GM21737 (cell line): ENCODE results near the gene CPM.

Experiments
- ATAC-seq: cut with Tn5 transposase; IDR thresholded peaks from one replicate; pipeline ENCODE4 v1.9.1; 2021; ENCODE audit warnings: mild to moderate bottlenecking, moderate library complexity; ENCODE audit not compliant: unreplicated experiment

CPM gene

DNA sequence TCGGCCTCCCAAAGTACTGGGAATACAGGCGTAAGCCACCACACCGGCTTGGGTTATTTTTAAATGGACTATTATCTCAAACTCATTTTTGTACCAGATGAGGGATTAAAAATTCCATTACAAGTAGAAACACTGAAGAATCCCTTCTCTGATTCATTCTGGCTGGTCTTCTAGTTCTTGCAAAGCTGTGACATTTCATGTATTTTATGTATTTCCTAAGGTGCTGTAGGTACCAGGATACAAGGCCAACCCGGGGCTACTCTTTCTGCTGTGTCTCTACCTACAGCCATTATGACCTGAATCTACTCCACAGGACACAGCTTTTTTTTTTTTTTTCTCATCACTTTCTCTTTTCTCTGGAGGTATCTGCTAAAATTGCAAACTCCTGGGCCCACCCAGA lies 24.9 kb downstream of the CPM start:
- no peak for ATAC-seq

DNA sequence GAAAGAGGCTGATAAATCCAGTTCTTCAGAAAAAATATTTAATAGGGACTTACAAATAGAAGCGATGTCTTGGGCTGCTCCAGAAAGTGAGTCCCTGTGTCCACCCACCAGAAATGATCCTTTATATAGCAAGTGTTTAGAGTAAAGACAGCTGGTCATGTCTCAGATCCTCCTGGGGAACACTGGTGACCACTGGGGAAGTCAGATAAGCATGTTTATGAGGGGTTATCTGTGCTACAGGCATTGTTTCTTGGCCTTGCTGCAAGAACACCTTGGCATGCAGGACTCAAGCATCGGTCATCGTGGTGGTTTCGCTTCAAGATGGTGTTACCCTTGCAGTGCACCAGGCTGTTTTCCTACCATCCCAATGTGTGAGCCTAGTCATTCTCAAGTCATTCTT lies 27.2 kb downstream of the CPM start:
- no peak for ATAC-seq

DNA sequence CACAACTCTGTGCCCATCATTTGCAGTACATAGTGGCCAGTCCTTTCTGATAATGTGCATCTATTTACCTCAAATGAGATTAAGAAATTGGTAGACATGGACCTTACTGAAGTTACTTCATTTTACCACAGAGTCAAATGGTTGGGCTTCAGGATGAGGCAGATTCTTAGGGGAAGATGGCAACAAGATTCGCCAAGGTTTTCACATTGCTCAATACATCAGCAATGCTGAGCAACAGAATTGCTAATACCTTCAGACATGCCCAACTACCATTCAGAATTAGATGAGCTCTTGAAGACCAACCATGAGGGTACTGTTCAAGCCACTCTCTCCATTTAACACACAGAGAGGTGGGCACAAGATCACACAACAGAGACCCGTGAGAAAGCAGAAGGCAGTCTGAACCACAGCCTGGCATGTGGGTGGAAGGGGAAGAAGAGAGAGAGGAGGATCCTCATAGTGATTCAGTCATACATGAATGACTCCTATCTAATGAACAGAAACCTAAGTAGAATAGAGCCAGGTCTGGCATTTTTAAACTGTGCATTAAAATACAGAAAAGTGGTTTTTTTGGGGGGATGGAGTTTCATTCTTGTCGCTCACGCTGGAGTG lies 28.5 kb downstream of the CPM start:
- no peak for ATAC-seq

DNA sequence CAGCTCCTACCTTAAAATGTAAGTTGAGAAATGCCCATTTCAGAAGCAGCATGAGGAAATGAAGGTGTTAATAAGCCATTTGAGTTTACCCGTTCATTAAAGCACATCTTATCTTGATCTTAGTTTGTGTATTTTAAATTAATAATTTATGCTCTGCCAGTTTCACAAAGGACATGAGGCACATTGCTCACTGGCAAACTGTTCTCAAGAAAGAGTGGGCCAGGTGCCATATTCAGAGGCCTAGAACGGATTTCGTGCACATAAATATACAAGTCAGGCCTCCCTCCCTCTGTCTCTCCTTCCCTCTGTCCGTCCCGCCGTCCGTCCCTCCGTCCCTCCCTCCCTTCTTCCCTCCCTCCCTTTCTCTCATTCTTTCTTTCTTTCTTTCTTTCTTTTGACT lies 29.5 kb downstream of the CPM start:
- no peak for ATAC-seq

DNA sequence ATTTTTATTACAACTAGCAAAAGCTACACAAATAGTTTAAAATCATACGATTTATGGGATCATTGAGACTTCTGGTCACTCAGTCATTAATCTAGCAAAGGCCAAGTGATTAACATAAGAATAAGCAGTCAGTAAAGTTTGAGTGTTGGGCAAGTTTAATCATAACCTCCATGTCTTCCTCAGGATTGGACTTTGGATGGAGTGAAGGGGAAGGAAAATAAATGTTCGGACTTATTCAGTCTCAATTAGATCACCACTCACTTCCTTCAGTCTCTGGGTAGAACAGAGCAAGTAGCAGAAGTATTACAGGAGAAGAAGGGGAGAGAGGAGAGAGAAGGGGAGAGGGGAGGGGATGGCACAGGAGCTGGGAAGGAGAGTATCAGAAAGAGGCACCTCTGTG lies 31.4 kb downstream of the CPM start:
- no peak for ATAC-seq

DNA sequence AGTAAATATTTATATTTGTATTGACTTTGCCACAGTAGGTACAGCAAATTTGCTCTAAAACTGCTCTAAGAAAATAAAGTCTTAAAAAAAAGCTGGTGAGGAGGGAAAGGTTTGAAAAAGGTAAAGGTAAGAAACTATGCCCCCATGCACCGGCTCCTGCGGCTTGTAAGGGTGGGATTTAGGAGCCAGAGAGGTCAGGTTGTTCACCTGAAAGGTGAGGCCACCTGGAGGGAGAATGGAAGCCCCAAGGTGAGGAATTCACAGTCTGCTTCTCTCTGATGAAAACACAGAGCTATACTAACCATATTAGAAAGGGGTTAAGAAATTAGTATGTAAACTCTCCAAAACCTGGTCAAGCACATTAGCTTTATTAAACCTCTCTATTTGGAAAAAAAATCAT lies 31.8 kb downstream of the CPM start:
- ATAC-seq: no peak

DNA sequence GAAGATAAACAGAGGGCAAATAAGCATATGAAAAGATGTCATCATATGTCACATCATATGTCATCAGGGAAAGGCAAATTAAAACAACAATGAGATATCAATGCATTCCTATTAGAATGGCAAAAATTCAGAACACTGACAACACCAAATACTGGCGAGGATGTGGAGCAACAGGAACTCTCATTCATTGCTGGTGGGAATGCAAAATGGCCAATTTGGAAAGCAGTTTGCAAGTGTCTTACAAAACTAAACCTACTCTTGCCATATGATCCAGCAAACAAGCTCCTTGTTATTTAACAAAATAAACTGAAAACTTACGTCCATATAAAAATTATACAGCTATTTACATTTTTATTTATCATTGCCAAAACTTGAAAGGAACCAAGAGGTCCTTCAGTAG lies 32.7 kb downstream of the CPM start:
- no peak for ATAC-seq

DNA sequence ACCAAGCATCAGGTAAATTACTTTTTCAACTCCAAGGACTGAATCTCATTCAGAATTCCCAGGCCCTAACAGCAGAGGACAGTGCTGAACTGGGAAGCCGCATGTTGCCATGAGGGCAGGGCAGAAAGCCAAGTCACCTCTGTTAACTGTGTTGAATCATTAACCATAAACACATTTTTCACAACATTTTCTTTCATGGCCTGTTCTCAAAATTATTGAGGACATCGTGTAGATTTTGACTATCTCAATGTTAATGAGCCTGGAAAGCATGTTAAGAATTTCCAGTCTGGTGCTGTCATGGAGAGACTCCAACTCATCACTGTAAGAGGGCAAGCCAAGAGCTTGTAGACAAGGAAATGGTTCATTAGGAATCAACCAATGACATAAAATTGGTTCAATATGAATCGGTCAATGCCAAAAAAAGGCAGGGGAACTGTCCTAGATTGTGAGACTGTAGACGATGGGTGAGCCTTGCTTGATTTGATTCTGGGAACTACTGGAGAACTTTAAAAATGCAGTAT lies 33.7 kb downstream of the CPM start:
- ATAC-seq: no peak

DNA sequence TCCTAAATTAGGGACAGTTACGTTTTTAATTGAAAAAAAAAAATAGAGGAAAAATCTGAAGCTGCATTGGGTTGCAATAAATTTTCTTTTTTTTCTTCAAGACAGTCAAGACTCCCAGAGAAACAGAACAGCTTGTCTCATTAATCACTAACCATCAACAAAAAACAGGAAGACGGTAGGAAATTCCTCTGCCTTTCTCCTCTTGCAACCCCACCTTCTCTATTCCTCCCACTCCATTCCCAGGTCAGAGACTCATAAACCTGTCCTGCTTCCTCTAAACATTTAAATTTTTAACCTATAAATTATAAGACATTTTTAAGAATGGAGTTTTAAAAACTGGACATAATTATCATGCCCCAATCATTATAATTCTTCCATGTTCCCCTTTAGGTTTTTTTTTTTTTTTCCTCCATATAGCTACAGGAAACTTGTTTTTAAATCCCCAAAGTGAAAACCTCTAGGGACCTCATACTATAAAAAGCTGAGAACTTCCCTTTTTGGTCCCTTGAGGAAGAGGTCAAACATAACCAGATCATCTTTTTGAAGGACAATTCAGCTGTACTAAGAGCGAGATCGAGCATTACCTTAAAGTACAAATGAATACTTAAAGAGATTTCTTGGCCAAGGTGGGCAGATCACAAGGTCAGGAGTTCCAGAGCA lies 36.0 kb downstream of the CPM start:
- no peak for ATAC-seq

DNA sequence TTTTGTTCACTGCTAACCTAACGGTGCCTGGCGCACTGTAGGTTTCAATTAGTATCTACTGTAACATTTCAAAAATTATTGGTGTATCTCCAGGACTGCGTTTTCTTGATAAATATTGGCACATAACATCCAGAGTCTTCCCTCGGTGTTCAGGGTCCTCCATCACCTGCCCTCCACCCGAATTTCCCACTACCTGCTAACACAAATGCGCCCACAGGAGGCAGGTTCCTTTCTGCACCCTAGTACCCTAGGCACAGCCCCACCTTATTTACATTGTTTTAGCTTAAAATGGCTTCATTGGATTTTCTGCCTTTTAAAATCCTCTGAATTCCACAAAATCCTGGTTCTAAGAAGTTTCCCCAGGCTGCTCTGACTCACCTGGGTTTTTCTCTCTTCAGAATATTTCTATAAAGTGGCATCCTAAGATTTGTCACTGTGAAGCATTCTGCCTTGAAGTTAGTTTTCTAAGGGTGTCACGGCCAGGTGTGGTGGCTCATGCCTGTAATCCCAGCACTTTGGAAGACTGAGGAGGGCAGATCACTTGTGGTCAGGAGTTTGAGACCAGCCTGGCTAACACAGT lies 38.6 kb downstream of the CPM start:
- ATAC-seq: no peak

DNA sequence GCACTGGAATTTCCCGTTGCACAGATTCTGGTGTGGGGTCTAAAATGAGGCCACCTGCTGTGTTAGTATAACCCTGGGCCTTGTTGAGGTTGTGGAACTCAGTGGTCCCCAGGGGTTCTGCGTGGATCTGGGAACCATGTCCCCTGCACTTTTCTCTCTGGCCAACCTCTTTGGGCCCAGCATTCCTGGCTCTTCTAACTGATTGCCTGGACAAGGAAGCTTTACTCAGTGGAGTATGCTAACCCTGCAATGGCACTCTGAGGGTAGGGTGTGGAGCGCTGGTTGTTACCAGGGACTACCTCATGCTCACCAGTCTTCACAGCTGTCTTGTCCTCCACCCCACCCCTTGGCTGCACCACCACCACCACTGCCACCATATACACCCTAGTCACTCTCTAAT lies 39.2 kb downstream of the CPM start:
- ATAC-seq: no peak

DNA sequence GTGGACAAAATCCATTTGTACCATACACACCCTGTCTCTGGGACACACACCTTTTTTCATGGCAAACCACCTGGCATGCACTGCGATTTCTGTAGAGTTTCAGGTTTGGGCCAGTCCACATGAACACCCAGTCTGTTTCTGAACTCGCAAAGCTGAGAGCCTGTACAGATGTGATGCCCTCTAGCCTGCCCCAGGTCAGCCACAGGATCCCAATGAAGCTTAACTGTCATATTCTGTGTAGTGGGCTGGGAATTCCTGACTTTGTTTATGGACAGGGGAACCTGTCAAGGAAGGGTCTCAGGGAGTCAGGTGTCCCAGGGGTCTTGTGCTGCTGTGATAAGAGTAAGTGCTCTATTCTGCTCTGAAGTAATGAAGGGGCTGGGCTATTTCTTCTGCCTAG lies 39.8 kb downstream of the CPM start:
- no peak for ATAC-seq

DNA sequence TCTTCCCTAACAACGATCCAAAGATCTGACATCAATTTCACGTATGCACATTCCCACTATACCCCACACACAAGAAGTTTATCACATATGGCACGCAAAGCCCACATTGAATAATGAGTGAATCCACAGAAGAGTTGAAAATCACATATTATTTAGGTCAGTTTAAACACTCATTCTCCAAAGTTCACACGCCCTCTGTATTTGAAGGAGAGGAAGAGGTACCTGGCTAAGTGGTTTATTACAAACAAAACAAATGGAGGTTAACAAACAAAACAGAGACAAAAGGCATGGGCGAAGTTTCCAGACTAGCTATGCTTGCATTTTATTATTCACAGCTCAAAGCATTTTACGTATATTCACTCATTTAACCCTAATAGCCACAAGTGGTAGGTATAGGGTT lies 41.8 kb downstream of the CPM start:
- ATAC-seq: no peak

DNA sequence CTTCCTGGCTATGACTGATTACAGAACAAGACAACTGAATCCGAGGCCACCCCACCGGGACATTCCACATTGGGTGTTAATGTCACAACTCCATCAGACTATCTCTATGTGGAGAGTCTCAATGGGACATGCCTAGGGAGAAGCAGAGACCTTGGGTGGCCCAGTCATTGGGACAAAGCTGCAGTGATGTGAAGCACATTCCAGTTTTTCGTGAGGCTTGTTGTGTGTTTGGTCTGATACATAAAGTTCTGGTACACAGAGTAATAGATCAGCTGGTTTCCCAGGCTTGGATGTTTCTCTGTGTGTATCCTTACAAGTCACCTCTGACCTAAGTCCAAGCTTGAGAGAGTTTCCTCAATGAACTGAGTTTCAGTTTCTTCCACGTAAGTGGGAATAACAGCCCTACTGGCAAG lies 42.3 kb downstream of the CPM start:
- ATAC-seq: no peak

DNA sequence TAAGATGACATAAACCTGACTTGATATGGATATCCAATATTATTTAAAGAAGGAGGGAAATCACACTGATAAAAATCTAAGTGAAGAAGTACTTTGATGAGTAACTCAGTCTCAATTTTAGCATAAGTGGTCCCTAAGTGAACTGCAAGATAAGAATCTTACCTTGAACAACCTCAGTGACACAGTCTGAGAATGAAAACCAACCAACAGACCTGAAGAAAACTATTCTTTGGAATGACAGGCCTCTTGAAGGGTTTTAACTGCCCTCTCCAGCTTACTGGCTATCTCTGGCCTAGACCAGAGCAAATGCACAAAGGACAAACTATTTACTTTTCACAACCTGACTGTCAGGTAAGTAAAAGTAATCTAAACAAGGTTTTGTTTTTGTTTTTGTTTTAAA lies 44.7 kb downstream of the CPM start:
- ATAC-seq: no peak

DNA sequence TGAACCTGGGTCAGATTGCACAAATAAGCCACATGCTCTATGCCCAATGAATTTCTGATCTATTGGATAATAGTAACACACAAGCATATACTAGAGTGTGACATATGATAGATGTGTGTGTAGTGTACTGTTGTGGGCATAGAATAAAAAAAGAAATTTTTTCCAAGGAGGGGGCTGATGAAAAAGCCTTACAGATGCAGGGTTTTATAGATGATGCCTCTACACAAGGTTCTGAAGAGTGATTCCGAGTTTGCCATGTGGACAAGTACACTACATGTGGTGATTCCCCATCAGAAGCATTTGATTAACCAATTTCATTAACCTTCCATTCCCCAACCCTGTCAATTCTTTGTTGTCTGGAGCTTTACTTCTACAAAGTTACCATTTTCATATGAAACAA lies 45.3 kb downstream of the CPM start:
- ATAC-seq: no peak

DNA sequence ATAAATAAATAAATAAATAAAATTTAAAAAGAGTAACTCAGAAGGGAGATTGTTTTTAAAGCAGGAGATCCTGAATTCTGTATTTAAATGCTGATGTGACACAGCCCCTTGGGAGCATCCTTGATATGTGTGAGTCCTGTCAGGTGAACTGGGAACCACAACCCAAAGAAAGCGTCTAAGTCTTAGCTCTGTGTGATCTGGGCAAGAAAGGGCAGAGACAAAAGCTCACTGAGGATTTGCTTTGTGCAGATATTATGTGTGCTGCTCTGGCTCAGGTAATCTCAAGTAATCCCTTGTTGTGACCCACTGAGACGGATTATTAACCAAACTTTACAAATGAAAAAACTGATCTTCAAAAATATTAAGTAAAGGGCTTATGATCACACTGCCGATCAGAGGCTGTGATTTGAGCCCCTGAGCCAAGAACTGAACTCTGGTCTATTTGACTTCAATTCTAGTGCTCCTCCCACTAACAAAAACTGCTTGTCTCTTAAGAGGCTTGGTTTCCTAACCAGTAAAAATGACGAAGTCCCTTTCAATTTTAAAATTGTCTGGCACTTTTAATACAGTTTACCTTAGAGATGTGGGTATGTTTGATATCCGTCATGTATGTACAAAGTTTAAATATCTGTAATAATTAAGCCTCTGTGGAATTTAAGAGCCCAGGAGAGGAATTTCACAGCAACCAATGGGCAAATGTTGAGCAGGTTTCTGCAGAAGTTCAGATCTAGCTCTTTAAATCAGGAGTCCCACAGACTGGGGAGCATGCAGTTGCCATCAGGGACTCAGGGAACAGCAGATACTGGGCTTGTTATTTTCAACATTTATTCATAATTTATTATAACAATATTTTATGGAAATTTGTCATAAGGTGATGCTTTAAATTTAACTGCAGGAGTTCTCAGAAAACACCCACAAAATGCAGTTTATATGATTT lies 46.1 kb downstream of the CPM start:
- ATAC-seq: no peak

DNA sequence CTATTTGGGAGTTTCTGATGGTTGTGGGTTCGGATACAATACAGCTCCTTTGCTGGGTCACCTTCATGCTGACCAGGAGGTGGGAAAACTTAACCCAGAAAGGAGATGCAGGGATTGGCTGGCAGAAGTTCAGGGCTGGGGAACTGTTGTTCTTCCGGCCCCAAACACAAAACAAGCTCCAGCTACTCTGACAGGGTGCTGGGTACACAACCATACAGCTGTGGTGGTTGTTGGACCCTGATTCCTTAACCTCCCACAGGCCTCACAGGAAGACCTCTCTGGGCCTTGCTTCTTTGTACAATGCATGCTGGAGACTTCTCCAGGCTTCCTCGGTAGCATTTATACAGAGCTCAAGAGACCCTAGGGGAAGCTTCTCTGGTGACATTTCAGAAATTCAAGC lies 47.6 kb downstream of the CPM start:
- ATAC-seq: no peak

DNA sequence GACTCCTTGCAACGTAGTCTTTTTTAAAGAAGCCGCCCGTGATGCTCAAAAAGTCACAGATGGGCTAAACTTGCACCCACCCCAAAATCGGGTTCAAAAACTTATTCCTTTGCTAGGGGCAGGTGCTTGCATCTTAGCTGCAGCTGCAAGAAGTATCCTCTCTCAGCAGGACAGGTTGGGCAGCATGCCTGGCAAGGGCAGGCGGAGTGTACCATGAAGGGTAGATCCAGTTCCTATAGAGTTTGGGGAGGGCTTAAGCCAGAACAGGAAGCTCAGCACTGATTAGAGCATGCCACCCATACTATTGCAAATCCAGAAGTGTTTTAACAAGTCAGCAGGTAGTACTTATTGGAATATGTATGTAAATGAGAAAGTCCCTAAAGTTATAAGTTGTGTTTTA lies 48.7 kb downstream of the CPM start:
- ATAC-seq: no peak

DNA sequence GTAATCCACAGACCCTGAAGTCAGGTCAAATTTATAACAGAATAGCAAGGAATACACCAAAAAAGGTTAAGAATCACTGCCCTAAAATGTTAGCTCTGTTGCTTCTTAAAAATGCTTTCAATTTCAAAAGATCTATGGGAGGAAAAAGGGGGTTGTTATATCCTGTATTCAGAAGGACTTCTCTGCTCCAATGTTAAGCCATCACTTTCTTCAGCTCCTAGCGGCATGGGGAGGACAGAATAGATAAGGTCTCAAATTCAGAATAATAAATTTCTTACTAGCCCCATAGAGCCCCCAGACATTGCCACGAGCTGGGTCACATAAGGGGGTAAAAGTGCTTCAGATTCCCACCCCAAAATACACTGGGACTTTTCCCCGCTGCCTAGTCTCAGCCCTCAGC lies 49.8 kb downstream of the CPM start:
- no peak for ATAC-seq

DNA sequence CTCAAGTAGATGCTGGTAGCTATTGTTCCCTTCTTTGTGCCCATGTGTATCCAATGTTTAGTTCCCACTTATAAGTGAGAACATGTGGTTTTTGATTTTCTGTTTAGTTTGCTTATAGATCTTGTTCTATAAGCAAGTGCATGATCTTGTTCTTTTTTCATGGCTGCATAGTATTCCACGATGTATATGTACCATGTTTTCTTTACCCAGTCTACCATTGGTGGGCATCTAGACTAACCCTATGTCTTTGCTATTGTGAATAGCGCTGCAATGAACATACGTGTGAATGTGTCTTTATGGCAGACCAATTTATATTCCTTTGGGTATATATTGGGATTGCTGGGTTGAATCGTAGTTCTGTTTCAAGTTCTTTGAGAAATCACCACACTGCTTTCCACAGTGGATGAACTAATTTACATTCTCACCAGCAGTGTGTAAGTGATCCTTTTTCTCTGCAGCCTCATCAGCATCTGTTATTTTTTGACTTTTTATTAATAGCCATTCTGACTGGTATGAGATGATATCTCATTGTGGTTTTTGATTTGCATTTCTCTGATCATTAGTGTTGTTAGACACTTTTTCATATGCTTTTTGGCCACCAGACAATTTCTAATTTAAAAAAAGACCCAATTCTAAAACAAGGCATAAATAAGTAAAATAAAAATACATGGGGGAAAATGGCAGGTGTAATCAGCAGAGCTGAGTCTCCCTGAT lies 50.6 kb downstream of the CPM start:
- ATAC-seq: no peak
